Right lobe of liver (tissue), 6 donors: ENCODE data around the gene CCDC181. TPM values are rescaled to one million over a fixed set of nuclear protein-coding genes. Genes with fewer than 3 reads are reported as not detected.
"Not testable (repeated sequence)": the region's sequence is repeated elsewhere in the genome, so short reads cannot be mapped to it uniquely, and the experiment has no call there.

Experiments
- ATAC-seq, 4 donors: fragments of 200-7000 bp; cut with Tn5 transposase; one replicate each; pipeline ENCODE4 v1.9.1; 2020; ENCODE audit warnings: mild to moderate bottlenecking in 4 of 4, moderate library complexity in 4 of 4
- DNase-seq, 3 donors: peaks; one replicate each; pipeline ENCODE4 v3.0.0-alpha.2; 2020
- H3K27ac ChIP-seq, 3 donors: fragments of 200-600 bp; one replicate each; pipeline ENCODE4 v1.8.0; 2022
- H3K27me3 ChIP-seq, 2 donors: fragments of 200-600 bp; one replicate each; pipeline ENCODE4 v1.8.0; 2022
- H3K36me3 ChIP-seq, 4 donors: fragments of 200-600 bp; sonication (generic) in 1 of 4; one replicate each; pipeline versions ENCODE4 v1.5.1 to v1.8.0; 2017 to 2022; ENCODE audit warnings: control low read depth in 1 of 4
- H3K4me1 ChIP-seq, 4 donors: fragments of 200-600 bp; sonication (generic) in 1 of 4; one replicate each; pipeline versions ENCODE4 v1.5.1 to v1.8.0; 2017 to 2022; ENCODE audit warnings: control low read depth in 1 of 4
- H3K4me3 ChIP-seq, 3 donors: fragments of 200-600 bp; one replicate each; pipeline ENCODE4 v1.8.0; 2022
- H3K9me3 ChIP-seq, 4 donors: fragments of 200-600 bp; sonication (generic) in 1 of 4; one replicate each; pipeline versions ENCODE4 v1.5.1 to v1.8.0; 2017 to 2022; ENCODE audit warnings: control low read depth in 1 of 4
- POLR2A ChIP-seq: fragments of 450-650 bp; IDR thresholded peaks from one replicate; pipeline ENCODE4 v1.6.1; 2017; ENCODE audit warnings: antibody characterized with exemption, mild to moderate bottlenecking
- WGBS: methylation state at CpG from one replicate; pipeline ENCODE4 v1.1.6; 2018; ENCODE audit warnings: low coverage, low lambda C conversion rate; ENCODE audit not compliant: insufficient coverage; ENCODE audit errors: missing lambda C conversion rate; 5-methylcytosine and 5-hydroxymethylcytosine counted together
- intact Hi-C, 2 donors: fragments of 100-400 bp; cut with DNase I; formaldehyde crosslinking; loops; one replicate each; pipeline versions ENCODE4 v1.11.2 to v1.14.1; 2022
- total RNA-seq, 6 experiments: library from RNA; depleted of rRNA in 2 of 6; stranded (reverse); fragments of >200 nt in 2 of 6; fragmentation: NEBNext Ultra II Directional in 3 of 6; extraction: Animal tissue kit (Norgen Biotek cat#: 25700) in 3 of 6; gene quantifications; one replicate each; pipeline versions ENCODE4 v1.1.0 to v1.2.4, GENCODE V29; 2016 to 2023
- TF ChIP-seq, protein P1 (sequence below), 4 donors: fragments of 200-600 bp in 3 of 4; fragments of 450-650 bp in 1 of 4; IDR thresholded peaks; one replicate each; pipeline versions ENCODE4 v1.5.1 to v1.8.0; 2016 to 2022; ENCODE audit warnings: antibody characterized with exemption in 4 of 4, mild to moderate bottlenecking in 2 of 4
- donor health status: DM: no; HTN: yes; CAD: no.
- donor health status: DM: no; HTN: no; CAD: no.
- donor health status: DM: no; HTN: no; CAD: no.
- donor health status: DM: no; HTN: yes; CAD: no.
- donor health status: DM: no; HTN: yes; CAD: no.

The CCDC181 gene
- total RNA-seq, 6 experiments from 2014 or later: 0.15 TPM; not detected in 5

DNA sequence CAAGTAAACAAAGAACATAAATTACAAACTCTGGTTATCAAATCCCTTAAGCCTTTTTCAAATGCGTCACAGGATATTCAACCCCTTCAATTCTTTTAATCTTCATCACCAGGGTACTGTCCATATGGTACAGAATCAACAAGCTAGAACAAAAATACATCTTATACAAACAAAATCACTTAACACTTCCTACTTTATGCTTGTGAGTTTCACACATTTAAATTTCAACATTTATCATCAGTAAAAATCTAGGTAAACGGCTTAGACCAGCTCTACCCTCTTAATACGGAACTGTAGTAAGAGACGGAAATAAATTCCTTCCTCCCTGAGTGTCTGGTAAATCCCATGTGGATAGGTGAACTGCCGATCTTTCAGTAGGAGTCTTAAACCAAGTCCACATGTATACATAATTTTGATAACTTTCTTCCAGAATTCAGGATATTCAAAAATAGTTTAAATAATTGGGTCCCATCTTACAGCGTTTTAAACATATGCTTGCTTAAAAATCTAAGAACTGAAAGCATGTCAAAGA lies 1.0 kb downstream of the CCDC181 start:
- DNase-seq: no peak
- TF ChIP-seq, protein P1, sequence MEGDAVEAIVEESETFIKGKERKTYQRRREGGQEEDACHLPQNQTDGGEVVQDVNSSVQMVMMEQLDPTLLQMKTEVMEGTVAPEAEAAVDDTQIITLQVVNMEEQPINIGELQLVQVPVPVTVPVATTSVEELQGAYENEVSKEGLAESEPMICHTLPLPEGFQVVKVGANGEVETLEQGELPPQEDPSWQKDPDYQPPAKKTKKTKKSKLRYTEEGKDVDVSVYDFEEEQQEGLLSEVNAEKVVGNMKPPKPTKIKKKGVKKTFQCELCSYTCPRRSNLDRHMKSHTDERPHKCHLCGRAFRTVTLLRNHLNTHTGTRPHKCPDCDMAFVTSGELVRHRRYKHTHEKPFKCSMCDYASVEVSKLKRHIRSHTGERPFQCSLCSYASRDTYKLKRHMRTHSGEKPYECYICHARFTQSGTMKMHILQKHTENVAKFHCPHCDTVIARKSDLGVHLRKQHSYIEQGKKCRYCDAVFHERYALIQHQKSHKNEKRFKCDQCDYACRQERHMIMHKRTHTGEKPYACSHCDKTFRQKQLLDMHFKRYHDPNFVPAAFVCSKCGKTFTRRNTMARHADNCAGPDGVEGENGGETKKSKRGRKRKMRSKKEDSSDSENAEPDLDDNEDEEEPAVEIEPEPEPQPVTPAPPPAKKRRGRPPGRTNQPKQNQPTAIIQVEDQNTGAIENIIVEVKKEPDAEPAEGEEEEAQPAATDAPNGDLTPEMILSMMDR (IDR thresholded peaks at IDR 0.05): no peak
- no peak for TF ChIP-seq POLR2A
- Histone ChIP-seq H3K9me3 (no peaks in the 10 kb centered on the region), H3K4me3 (no peak overlapping the region), H3K36me3 (no peaks in the 10 kb centered on the region), H3K4me1 (no peaks in the 10 kb centered on the region), H3K27me3 (no peaks in the 10 kb centered on the region), H3K27ac (no peak overlapping the region)
- 69% methylated on average over 6 of the region's 6 CpGs for WGBS
- intact Hi-C loops: no loop called here
- ATAC-seq: no peak

DNA sequence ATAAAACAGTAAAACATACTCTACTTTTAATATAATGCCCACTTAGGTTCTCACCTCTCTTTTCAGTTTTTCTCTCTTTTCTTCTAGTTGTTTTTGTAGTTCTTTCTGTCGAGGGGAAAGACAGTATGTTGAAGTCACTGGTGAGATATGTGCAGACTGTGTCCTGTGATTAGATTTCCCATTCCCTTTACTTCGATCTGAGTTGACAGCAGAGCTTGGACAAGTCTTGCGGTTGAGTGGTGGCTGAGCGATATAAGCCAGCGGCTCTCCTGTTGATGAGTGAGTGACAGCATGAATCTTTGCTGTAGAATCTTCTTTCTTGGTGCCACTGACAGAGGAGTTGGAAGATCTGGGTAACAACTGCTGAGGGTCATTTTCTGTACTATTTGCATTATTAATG lies 6.0 kb downstream of the CCDC181 start:
- WGBS: 85% methylated on average over 5 of the region's 5 CpGs
- intact Hi-C loops: no loop called here
- no peaks in the 10 kb centered on the region for H3K27me3 ChIP-seq

DNA sequence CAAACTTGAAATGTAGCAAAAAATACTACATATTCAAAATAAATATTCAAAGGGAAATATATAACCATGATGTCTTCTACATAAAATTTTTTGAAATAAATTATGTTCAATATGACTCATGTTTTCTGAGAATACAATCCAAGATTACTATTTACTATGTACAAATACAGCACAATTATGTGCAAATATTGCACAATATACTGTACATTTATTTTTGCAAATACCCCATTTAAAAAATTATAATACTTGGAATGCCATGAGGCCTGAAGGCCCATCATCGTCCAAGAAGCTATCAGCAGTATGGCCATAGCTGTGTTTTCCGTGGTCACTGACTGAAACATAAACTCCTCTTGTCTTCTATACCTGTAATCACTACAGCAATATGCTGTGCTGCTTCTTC lies 12.3 kb downstream of the CCDC181 start:
- no peaks in the 10 kb centered on the region for H3K4me1 ChIP-seq
- H3K27ac ChIP-seq: no peak overlapping the region
- no peaks in the 10 kb centered on the region for H3K27me3 ChIP-seq
- no peak for DNase-seq
- no peak for ATAC-seq
- intact Hi-C loops: no loop called here
- H3K36me3 ChIP-seq: no peaks in the 10 kb centered on the region
- H3K9me3 ChIP-seq: no peaks in the 10 kb centered on the region
- TF ChIP-seq, protein P1 (IDR thresholded peaks at IDR 0.05): no peak
- no peak for TF ChIP-seq POLR2A
- 100% methylated on average over 2 of the region's 2 CpGs for WGBS
- no peak overlapping the region for H3K4me3 ChIP-seq

More for the DNA sequence above, 6.0 kb downstream of the CCDC181 start:
- TF ChIP-seq, protein P1 (IDR thresholded peaks at IDR 0.05): no peak
- TF ChIP-seq POLR2A: no peak
- Histone ChIP-seq H3K4me3 (no peak overlapping the region), H3K36me3 (no peaks in the 10 kb centered on the region), H3K27ac (no peak overlapping the region), H3K9me3 (no peaks in the 10 kb centered on the region), H3K4me1 (no peaks in the 10 kb centered on the region)
- ATAC-seq (no peak), DNase-seq (no peak)

DNA sequence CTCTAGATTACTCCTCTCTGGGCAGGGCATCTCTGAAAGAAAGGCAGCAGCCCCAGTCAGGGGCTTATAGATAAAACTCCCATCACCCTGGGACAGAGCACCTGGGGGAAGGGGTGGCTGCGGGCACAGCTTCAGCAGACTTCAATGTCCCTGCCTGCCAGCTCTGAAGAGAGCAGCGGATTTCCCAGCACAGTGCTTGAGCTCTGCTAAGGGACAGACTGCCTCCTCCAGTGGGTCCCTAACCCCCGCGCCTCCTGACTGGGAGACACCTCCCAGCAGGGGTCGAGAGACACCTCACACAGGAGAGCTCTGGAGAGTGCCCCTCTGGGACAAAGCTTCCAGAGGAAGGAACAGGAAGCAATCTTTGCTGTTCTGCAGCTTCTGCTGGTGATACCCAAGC lies 18.9 kb downstream of the CCDC181 start:
- 92% methylated on average over 4 of the region's 5 CpGs for WGBS
- DNase-seq, ATAC-seq, intact Hi-C loops, H3K27me3 ChIP-seq, H3K4me1 ChIP-seq, H3K36me3 ChIP-seq, H3K4me3 ChIP-seq, H3K27ac ChIP-seq, H3K9me3 ChIP-seq: not testable (repeated sequence)

DNA sequence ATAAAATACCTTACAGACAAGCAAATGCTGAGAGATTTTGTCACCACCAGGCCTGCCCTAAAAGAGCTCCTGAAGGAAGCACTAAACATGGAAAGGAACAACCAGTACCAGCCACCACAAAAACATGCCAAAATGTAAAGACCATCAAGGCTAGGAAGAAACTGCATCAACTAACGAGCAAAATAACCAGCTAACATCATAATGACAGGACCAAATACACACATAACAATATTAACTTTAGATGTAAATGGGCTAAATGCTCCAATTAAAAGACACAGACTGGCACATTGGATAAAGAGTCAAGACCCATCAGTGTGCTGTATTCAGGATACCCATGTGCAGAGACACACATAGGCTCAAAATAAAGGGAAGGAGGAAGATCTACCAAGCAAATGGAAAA lies 24.7 kb downstream of the CCDC181 start:
- ATAC-seq, H3K27me3 ChIP-seq, intact Hi-C loops, H3K36me3 ChIP-seq, H3K4me3 ChIP-seq, DNase-seq, H3K27ac ChIP-seq, H3K9me3 ChIP-seq, H3K4me1 ChIP-seq: not testable (repeated sequence)
- WGBS: 64% methylated on average over 1 of the region's 1 CpG

DNA sequence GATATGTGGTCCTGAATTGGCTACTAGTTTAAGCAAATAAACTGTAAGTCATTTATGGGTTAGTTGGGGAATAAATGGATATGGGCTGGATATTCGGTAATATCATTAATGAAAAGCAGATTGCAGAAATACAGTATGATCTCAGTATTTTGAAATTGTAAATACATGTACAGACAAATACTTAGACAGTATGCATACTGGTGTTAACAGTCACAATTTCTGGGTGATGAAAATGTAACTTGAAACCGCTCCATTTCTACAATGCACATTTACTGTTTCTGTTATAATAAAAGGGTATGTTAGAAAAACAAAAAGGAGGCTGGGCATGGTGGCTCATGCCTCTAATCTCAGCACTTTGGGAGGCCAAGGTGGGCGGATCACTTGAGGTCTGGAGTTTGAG lies 31.3 kb downstream of the CCDC181 start:
- intact Hi-C loops: no loop called here
- no peaks in the 10 kb centered on the region for H3K27me3 ChIP-seq
- H3K4me3 ChIP-seq: no peak overlapping the region
- no peak overlapping the region for H3K27ac ChIP-seq
- peaks cover 0 to 2% (median 0%) of the 10 kb centered on the region in 4 donors for H3K36me3 ChIP-seq
- H3K4me1 ChIP-seq: no peaks in the 10 kb centered on the region
- no peak for ATAC-seq
- WGBS: 93% methylated on average over 3 of the region's 3 CpGs
- TF ChIP-seq, protein P1 (IDR thresholded peaks at IDR 0.05): no peak
- no peak for TF ChIP-seq POLR2A
- no peaks in the 10 kb centered on the region for H3K9me3 ChIP-seq
- no peak for DNase-seq
